Measurements from ENCODE around the gene HSD11B2.

- TF ChIP-seq TAF1 (IDR thresholded peaks at IDR 0.05; ENCODE audit: borderline replicate concordance, insufficient read depth, low read length), result no peak
- TF ChIP-seq SIN3A (IDR thresholded peaks at IDR 0.05; ENCODE audit: borderline replicate concordance, insufficient read depth, low read length), result no peak
- TF ChIP-seq POLR2AphosphoS5 (IDR thresholded peaks at IDR 0.05; ENCODE audit: low read depth, low read length), result no peak
These were observed 16.1 kb downstream of the HSD11B2 start for GRCh38 chr16:67446968-67447507.

All from PFSK-1 (cell line).